Esophagus muscularis mucosa (tissue), 4 donors: ENCODE measurements around the gene ANKRD44. TPM values are rescaled to one million over a fixed set of nuclear protein-coding genes. Genes with fewer than 3 reads are reported as not detected.

Experiments used
- DNase-seq: peaks from one replicate; pipeline ENCODE4 v3.0.0-alpha.2; 2017; ENCODE audit errors: extremely low spot score
- H3K27ac ChIP-seq, 4 donors: fragments of 200-600 bp; sonication (generic); replicated peaks in 1 of 4; 1 replicate in 3 of 4; 2 replicates in 1 of 4; pipeline ENCODE4 v1.5.1; 2016 to 2019; ENCODE audit warnings: mild to moderate bottlenecking in 1 of 4
- H3K27me3 ChIP-seq, 4 donors: fragments of 200-600 bp; sonication (generic); one replicate each; pipeline versions ENCODE4 v1.5.1 to v1.6.0; 2016 to 2019
- H3K36me3 ChIP-seq, 4 donors: fragments of 200-600 bp; sonication (generic); one replicate each; pipeline ENCODE4 v1.5.1; 2016 to 2019
- H3K4me1 ChIP-seq, 4 donors: fragments of 200-600 bp; sonication (generic); one replicate each; pipeline ENCODE4 v1.5.1; 2016 to 2019
- H3K4me3 ChIP-seq, 4 donors: fragments of 200-600 bp; sonication (generic); 1 replicate in 2 of 4; 2 replicates in 2 of 4; pipeline ENCODE4 v1.5.1; 2016 to 2019; ENCODE audit warnings: mild to moderate bottlenecking in 4 of 4, moderate library complexity in 1 of 4
- H3K9me3 ChIP-seq, 4 donors: fragments of 200-600 bp; sonication (generic); 1 replicate in 3 of 4; 2 replicates in 1 of 4; pipeline ENCODE4 v1.5.1; 2016 to 2019
- CTCF ChIP-seq, 3 experiments: fragments of 200-600 bp in 2 of 3; fragments of 450-650 bp in 1 of 3; sonication (generic) in 2 of 3; IDR thresholded peaks; one replicate each; pipeline ENCODE4 v1.5.1; 2017 to 2019; ENCODE audit warnings: antibody characterized with exemption in 3 of 3, mild to moderate bottlenecking in 2 of 3, moderate library complexity in 1 of 3
- EP300 ChIP-seq: sonication (generic); formaldehyde crosslinking; IDR thresholded peaks from one replicate; pipeline ENCODE4 v1.6.1; 2017; ENCODE audit warnings: antibody characterized with exemption
- POLR2A ChIP-seq: fragments of 450-650 bp; IDR thresholded peaks from one replicate; pipeline ENCODE4 v1.6.1; 2017; ENCODE audit warnings: antibody characterized with exemption, moderate library complexity, mild to moderate bottlenecking, low read depth
- POLR2AphosphoS5 ChIP-seq, 2 donors: sonication (generic); formaldehyde crosslinking; IDR thresholded peaks; one replicate each; pipeline ENCODE4 v1.6.1; 2017; ENCODE audit warnings: antibody characterized with exemption in 2 of 2
- WGBS: methylation state at CpG from one replicate; pipeline ENCODE4 v1.1.5; 2018; 5-methylcytosine and 5-hydroxymethylcytosine counted together
- intact Hi-C: fragments of 100-400 bp; cut with DNase I; formaldehyde crosslinking; loops from one replicate; pipeline ENCODE4 v1.15.1; 2023
- total RNA-seq, 4 donors: library from RNA; depleted of rRNA; stranded (reverse); fragments of >200 nt; gene quantifications; one replicate each; pipeline versions ENCODE4 v1.1.0 to v1.2.1, GENCODE V29; 2016

The ANKRD44 gene
- total RNA-seq, 4 donors from 2014 or later, result 41.4 to 76.6 (median 48.1) TPM

GRCh38 chr2:196983934-196984333, 326.6 kb downstream of the ANKRD44 start:
- no peak overlapping the region for H3K27ac ChIP-seq
- TF ChIP-seq CTCF (IDR thresholded peaks at IDR 0.05) (no peak), POLR2AphosphoS5 (IDR thresholded peaks at IDR 0.05) (no peak), POLR2A (no peak), EP300 (no peak)
- intact Hi-C loops, result no loop called here
- DNase-seq, result no peak
- no peaks in the 10 kb centered on the region for H3K9me3 ChIP-seq
- no peaks in the 10 kb centered on the region for H3K27me3 ChIP-seq
- no peaks in the 10 kb centered on the region for H3K36me3 ChIP-seq
- 82% methylated on average over 3 of the region's 3 CpGs for WGBS
- H3K4me3 ChIP-seq, result no peak overlapping the region
- H3K4me1 ChIP-seq, result peaks cover 14 to 18% (median 16%) of the 10 kb centered on the region in 4 donors

- H3K4me3 ChIP-seq, result no peak overlapping the region
- no peak overlapping the region for H3K27ac ChIP-seq
- TF ChIP-seq POLR2A (no peak), CTCF (IDR thresholded peaks at IDR 0.05) (no peak), POLR2AphosphoS5 (IDR thresholded peaks at IDR 0.05) (no peak), EP300 (no peak)
- intact Hi-C loops, result no loop called here
- 53% methylated on average over 3 of the region's 3 CpGs for WGBS
- H3K9me3 ChIP-seq, result no peaks in the 10 kb centered on the region
- no peaks in the 10 kb centered on the region for H3K27me3 ChIP-seq
- H3K4me1 ChIP-seq, result no peaks in the 10 kb centered on the region
- no peak for DNase-seq
- no peaks in the 10 kb centered on the region for H3K36me3 ChIP-seq
Observed at GRCh38 chr2:196980473-196980872, 330.1 kb downstream of the ANKRD44 start.

GRCh38 chr2:196980001-196980400, 330.6 kb downstream of the ANKRD44 start:
- TF ChIP-seq CTCF (IDR thresholded peaks at IDR 0.05), result no peak
- intact Hi-C loops, result no loop called here
- no peak overlapping the region for H3K27ac ChIP-seq
- no peaks in the 10 kb centered on the region for H3K27me3 ChIP-seq
- H3K36me3 ChIP-seq, result no peaks in the 10 kb centered on the region
- WGBS, result 90% methylated on average over 1 of the region's 1 CpG
- H3K9me3 ChIP-seq, result no peaks in the 10 kb centered on the region
- H3K4me3 ChIP-seq, result no peak overlapping the region
- no peak for DNase-seq
- no peaks in the 10 kb centered on the region for H3K4me1 ChIP-seq

- no peaks in the 10 kb centered on the region for H3K4me1 ChIP-seq
- DNase-seq, result no peak
- H3K4me3 ChIP-seq, result no peak overlapping the region
- no peak overlapping the region for H3K27ac ChIP-seq
- TF ChIP-seq CTCF (IDR thresholded peaks at IDR 0.05) (no peak), POLR2A (no peak), POLR2AphosphoS5 (IDR thresholded peaks at IDR 0.05) (no peak), EP300 (no peak)
- H3K36me3 ChIP-seq, result no peaks in the 10 kb centered on the region
- WGBS, result 56% methylated on average over 2 of the region's 2 CpGs
- intact Hi-C loops, result no loop called here
- H3K27me3 ChIP-seq, result no peaks in the 10 kb centered on the region
- H3K9me3 ChIP-seq, result no peaks in the 10 kb centered on the region
Observed at GRCh38 chr2:196977507-196977906, 333.1 kb downstream of the ANKRD44 start.

- no peaks in the 10 kb centered on the region for H3K4me1 ChIP-seq
- intact Hi-C loops, result no loop called here
- H3K27me3 ChIP-seq, result no peaks in the 10 kb centered on the region
- H3K9me3 ChIP-seq, result no peaks in the 10 kb centered on the region
- H3K4me3 ChIP-seq, result no peak overlapping the region
- DNase-seq, result no peak
- 85% methylated on average over 1 of the region's 1 CpG for WGBS
- TF ChIP-seq POLR2A, result no peak
- TF ChIP-seq CTCF (IDR thresholded peaks at IDR 0.05), result no peak
- no peak for TF ChIP-seq EP300
- TF ChIP-seq POLR2AphosphoS5 (IDR thresholded peaks at IDR 0.05), result no peak
- H3K36me3 ChIP-seq, result no peaks in the 10 kb centered on the region
- no peak overlapping the region for H3K27ac ChIP-seq
Observed at GRCh38 chr2:196974970-196975369, 335.6 kb downstream of the ANKRD44 start.
